RWPE1 (cell line): ENCODE data around the gene CCDC73.

Experiments
- CTCF ChIA-PET: fragments of 350-600 bp; sonication (Branson Sonifier 250); formaldehyde crosslinking; extraction: SDS; loops from one replicate; lab custom pipeline; 2021; lab: Yijun Ruan, JAX
- POLR2A ChIA-PET: fragments of 400-600 bp; formaldehyde crosslinking; extraction: SDS; loops from one replicate; lab custom pipeline; 2020; ENCODE audit warnings: antibody characterized with exemption; ENCODE audit not compliant: low non-redundant PET; lab: Yijun Ruan, JAX
- DNase-seq: peaks from one replicate; pipeline ENCODE4 v3.0.0; 2012; ENCODE audit warnings: low spot score
- H3K27ac ChIP-seq: fragments of 450-650 bp; 2 replicates; pipeline ENCODE4 v1.5.1; 2017
- TF ChIP-seq, protein P1 (sequence below): fragments of 450-650 bp; conservative IDR thresholded peaks from 2 replicates; pipeline ENCODE4 v1.5.1; 2017; ENCODE audit warnings: low read depth, mild to moderate bottlenecking

The CCDC73 gene

DNA sequence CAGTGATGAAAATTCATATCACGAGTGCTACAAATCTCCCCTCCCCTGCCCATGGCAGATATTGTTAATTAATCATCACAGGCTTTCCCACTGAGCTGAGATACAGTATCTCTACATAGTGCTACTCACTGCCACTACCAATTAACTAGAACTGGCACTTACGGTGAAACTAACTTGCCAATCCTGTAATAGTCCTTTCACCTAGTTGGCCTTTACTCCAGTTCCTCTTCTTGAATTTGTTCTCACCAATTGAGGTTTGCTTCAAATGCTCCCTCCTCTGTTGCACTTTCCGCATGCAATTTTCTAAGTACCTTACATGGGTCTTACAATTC, 23.4 kb upstream of the CCDC73 start:
- POLR2A ChIA-PET = no interaction called here
- TF ChIP-seq, protein P1, sequence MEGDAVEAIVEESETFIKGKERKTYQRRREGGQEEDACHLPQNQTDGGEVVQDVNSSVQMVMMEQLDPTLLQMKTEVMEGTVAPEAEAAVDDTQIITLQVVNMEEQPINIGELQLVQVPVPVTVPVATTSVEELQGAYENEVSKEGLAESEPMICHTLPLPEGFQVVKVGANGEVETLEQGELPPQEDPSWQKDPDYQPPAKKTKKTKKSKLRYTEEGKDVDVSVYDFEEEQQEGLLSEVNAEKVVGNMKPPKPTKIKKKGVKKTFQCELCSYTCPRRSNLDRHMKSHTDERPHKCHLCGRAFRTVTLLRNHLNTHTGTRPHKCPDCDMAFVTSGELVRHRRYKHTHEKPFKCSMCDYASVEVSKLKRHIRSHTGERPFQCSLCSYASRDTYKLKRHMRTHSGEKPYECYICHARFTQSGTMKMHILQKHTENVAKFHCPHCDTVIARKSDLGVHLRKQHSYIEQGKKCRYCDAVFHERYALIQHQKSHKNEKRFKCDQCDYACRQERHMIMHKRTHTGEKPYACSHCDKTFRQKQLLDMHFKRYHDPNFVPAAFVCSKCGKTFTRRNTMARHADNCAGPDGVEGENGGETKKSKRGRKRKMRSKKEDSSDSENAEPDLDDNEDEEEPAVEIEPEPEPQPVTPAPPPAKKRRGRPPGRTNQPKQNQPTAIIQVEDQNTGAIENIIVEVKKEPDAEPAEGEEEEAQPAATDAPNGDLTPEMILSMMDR = no peak
- H3K27ac ChIP-seq = no peak overlapping the region
- CTCF ChIA-PET = no interaction called here
- DNase-seq = no peak

DNA sequence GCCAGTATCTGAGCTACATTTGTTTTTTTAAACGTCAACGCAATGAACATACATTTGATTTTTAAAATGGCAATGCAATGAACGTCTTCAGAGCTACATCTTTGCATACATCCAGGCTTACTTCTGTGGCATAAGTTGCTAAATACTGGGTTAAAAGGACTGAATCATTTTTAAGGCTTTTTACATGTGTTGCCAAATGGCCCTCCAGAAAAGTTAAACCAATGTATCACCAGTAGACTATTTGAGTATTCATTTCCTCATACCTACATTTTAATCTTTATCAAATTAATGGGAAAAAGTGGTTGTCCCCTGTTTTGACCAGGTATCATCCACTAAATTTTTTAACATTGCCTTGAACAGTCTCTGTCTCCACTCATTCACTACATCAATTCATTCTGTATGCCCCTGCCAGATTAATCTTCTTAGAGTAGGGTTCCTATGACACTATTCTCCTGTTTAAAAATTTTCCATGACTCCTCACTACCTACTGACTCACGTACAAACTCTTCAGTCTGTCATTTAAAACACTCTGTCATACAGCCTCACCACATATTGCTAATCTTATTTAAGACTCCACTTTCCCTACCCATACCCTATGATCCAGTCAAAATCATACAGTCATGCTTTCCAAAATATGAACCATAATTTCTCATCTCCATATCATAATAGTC, 22.9 kb upstream of the CCDC73 start:
- TF ChIP-seq, protein P1 = no peak
- CTCF ChIA-PET = no interaction called here
- no peak for DNase-seq
- POLR2A ChIA-PET = no interaction called here
- H3K27ac ChIP-seq = no peak overlapping the region

DNA sequence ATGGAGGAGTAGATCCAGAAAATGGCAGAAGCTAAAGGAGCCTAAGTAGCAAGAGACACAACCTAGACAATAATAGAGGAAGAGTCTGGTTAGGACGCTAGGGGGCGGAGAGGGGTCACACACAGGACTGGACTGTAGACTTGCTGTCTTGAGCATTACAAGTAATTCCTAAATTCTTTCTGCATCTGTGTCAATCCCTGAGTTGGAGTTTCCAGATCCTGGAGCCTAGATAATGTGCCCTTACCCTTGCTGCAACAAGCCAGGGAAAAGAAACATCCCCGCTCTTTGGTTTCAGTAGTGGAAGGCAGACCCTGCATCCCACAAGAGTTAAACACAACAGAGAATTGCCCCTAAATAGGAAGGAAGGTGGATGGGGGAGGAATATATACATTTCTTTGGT, 14.9 kb upstream of the CCDC73 start:
- TF ChIP-seq, protein P1 = peak; percentile 83

GRCh38 chr11:32796425-32796824, 2.0 kb upstream of the CCDC73 start:
- ChIA-PET CTCF (no interaction called here), POLR2A (no interaction called here)
- TF ChIP-seq, protein P1 = no peak
- DNase-seq = no peak
- H3K27ac ChIP-seq = no peak overlapping the region

More for the DNA sequence above, 14.9 kb upstream of the CCDC73 start:
- CTCF ChIA-PET = interaction anchor here (0.6 to 1.7 kb wide), 10 partner anchors 13 to 754 kb away, joined by 3 to 8 read pairs (median 3); no protein-coding TSS in a partner anchor
- POLR2A ChIA-PET = no interaction called here
- no peak overlapping the region for H3K27ac ChIP-seq
- peak; percentile 70 for DNase-seq

- TF ChIP-seq, protein P1 = peak; percentile 81
- POLR2A ChIA-PET = no interaction called here
- CTCF ChIA-PET = interaction anchor here (0.6 to 1.1 kb wide), 8 partner anchors 12 to 1625 kb away, joined by 3 to 7 read pairs (median 3); no protein-coding TSS in a partner anchor
- peak; percentile 48 for DNase-seq
- no peak overlapping the region for H3K27ac ChIP-seq
Observed at GRCh38 chr11:32792948-32793475, 1.4 kb downstream of the CCDC73 start.

DNA sequence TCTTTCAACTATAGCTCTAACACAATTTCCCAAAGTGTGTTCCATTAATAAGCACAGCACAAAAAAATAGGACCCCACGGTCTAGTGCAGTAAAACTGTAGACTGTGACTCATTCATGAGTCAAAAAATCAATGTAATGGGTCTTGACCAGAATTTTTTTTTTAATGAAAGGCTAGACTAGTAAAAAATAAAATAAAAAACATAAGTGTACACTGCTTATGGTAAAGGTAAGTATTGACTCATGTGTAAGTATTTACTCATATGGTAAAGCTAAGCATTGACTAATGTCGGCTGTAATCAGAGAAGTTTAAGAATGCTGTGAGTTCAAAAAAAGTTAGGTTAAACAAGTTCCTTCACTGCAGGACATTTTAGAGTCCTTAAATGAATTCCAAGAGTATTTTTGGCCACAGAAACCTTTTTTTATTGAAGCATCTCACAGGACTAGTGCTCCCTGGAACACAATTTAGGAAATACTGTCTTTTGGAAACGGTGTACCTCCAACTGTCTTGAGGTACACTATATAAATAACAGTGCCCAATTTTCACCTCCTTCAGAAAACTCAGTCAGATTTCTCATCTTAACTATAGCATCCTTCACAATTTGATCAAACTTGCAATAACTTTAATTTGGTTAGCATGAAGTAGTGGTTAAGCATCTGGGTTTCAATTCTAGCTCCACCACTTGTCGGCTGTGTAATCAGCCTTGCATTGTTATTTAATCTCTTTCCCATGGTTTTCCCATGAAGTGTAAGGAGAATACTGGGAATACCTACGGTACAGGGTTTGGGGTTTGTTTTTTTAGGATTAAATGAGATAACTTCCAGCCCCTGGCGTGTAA, 2.1 kb downstream of the CCDC73 start:
- POLR2A ChIA-PET = no interaction called here
- CTCF ChIA-PET = interaction anchor here (0.5 to 1.1 kb wide), 11 partner anchors 11 to 699 kb away, joined by 3 to 7 read pairs (median 3); no protein-coding TSS in a partner anchor
- H3K27ac ChIP-seq = no peak overlapping the region
- TF ChIP-seq, protein P1 = no peak
- DNase-seq = no peak
